GM19099 (cell line): Measurements from ENCODE around the gene IRAK1.

Source experiments
- POLR2A ChIP-seq: IDR thresholded peaks from 3 replicates; pipeline ENCODE4 v1.6.1; 2011; ENCODE audit warnings: low read depth; ENCODE audit not compliant: insufficient read length; ENCODE audit errors: extremely low read depth

IRAK1 gene

GRCh38 chrX:153974726-153975286 is 44.9 kb downstream of the IRAK1 start:
- no peak for TF ChIP-seq POLR2A

DNA sequence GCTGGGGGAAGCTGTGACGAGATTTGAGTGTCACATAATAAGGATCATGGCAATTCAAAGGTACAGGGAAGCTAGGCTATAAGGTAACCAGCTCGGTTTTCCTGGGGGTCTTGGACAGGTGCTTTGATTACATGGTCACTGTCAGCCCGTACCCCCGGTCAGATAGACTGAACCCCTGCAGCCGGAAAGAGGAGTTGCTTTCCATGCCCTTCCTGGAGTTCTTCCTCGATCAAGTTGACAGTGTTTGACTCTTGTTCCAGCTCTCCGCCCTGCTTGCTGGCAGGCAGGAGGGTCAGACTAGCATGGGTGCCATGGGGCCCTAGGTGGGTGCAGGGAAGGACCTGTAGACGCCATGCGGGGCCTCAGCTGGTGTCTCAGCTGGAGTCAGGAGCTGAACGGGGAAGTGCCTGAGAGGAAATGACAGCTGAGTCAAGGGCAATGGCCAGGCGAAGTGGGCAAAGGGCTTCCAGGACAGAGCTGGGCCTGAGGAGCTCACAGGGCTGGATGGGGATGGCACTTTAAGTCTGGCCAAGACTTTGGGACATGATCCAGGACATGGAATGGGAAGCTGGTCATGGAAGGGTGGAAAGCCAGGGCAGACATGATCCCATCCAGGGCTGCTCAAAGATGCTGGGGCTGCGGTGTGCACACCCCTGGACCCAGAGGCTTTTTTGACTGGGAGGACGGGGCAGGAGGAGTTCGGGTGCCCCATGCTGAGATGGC is 45.5 kb downstream of the IRAK1 start:
- no peak for TF ChIP-seq POLR2A

DNA sequence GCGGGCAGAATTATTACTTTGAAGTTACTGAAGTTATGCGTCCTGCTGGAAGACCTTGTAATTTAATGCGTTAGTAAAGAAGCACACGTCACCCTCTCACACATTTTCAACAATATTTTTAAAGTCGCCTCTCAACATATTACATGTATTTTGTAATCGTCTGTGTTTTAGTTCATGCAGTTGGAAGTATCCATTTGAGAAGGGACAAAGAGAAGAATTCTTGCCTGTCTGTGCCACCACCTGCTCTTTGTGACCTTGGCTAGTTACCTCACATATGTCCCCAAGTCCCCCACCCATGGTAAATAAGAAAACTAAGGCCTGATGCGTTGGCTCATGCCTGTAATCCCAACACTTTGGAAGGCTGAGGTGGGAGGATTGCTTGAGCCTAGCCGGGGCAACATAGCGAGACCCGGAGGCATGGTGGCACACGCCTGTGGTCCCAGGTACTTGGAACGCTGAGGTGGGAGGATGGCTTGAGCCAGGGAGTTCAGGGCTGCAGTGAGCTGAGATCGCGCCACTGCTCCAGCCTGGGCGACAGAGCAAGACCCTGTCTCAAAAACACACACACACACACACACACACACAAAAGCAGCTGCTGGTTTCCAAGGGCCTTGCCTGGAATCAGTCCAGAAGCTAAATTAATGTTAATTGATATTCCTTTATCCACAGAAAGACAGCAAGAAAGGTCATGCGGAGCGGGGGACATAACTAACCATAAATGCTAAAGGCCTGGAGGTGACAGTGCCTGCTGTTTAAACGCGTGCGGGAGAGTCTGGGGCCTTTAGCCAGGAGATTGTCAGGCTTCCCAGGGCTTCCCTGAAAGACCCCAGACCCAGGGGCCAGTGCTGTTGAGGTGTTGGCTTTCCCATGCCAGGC is 46.3 kb downstream of the IRAK1 start:
- no peak for TF ChIP-seq POLR2A

DNA sequence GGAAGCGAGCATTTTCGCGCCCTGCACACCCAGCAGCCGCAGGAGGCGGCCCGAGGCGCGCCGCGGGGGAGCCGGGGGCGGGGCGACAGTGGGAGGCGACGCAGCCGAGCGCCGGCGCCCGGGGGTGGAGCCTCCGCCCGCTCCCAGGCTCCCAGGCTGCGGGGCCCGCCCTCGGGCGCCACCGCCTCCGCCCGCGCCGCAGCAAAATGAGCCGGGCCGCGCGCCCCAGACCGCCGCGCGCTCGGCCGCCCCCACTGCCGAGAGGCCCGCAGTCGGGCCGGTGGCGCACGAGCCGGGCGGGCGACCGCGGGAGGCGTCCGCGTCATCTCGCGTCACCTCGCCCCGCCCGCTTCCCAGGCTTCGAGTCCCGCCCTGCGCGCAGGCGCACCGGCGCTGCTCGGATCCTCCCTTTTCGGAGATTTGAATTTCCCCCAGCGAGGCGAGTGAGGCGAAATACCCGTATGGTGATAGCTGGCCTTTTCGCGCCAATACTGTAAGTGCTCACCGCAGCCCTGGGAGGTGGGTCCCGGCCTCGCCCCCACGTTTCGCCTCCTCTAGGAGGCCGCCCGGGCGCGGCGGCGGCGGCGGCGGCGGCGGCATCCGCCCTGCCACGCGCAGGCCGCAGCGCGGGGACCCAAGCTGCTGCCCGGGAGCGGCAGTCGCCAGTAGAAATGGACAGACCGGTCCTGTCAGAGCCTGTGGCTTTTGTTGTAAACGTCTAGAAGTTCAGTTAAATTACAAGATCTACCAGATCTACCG is 47.2 kb downstream of the IRAK1 start, which contains the start of gene TMEM187:
Gene TMEM187 (plus strand): TSS at position 387 of the 759 bp plus-strand sequence. CDS start 9,309 bp downstream, outside the sequence.
- peak; percentile 67 for TF ChIP-seq POLR2A

GRCh38 chrX:153971450-153972367 is 48.0 kb downstream of the IRAK1 start, which contains the start of gene HCFC1:
Gene HCFC1, minus strand, starts transcription at chrX:153971818. Its CDS starts 978 bp downstream, at chrX:153970840.
- peak; percentile 64 for TF ChIP-seq POLR2A

- TF ChIP-seq POLR2A, result no peak
These were observed 48.6 kb downstream of the IRAK1 start for GRCh38 chrX:153971124-153971449.

DNA sequence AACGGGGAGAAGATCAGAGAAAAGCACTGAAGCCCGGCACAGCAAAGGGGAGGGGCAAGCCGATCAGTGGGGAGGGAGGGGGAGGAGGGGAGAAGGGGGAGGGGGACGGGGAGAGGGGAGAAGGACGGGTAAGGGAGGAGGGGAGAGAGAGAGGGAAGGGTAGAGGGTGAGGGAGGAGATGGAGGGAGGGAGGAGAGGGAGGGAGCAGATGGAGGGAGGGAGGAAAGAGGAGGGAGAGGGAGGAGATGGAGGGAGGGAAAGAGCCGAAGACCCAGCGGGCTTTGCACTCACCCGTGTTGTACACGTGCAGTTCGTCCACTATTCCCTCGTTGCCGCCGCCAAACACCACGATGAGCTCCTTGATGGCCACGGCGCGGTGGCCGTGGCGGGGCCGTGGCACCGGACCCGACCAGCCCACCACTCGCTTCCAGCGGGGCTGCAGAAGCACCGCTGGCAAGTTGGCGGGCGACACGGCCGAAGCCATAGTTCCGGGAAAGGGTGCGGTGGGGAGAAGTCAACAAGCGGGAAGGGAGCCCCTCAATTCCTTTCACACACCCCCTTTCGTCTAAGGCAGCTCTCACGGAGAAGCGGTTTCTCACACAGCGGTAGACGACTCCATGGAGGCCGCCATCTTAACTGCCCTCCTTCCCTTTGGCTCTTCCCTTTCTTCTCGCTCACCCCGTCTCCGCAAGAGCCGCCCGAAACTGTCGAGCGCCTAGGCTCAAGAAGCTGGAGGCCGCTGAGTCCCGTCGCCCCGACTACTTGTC is 49.2 kb downstream of the IRAK1 start:
- TF ChIP-seq POLR2A, result no peak

- no peak for TF ChIP-seq POLR2A
These were observed 49.8 kb downstream of the IRAK1 start for GRCh38 chrX:153969904-153970356.

- no peak for TF ChIP-seq POLR2A
These were observed 50.4 kb downstream of the IRAK1 start for GRCh38 chrX:153969125-153969903.

DNA sequence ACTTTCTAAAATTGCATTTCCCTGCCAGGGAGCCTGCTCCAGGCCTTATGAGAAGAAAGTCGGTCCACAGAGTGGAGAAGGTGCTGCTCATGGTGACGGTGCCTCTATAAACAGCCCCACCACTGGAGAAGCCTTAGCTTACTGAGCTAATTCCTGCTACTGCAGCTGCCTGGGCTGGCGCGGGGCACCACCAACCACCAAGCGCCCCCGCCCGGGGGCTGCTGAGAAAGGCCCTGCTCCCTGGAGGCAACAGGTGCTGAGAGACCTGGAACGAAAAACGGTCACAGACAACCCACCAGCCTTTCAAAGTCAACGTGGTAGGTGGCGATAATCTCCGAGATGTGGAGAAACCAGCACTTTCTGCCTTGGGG is 51.0 kb downstream of the IRAK1 start:
- TF ChIP-seq POLR2A, result no peak

DNA sequence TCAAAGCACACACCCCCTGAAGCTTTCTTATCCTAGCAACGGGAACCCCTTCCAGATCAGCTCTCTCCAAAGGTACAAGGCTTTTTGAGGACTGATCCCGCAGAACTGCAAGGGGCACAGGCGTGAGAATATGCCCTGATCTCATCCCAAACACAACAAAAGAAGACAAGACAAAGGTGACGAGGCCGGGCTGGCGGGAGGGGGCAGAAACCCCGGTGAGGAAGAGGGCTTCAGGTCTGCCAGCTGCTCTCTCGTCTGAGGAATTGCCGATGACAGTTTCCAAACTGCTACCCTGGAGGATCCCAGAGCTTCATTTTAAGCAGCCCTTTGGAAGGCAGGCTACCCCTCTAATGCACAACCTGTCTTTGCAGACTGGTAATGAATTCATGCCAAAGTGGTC is 51.4 kb downstream of the IRAK1 start:
- no peak for TF ChIP-seq POLR2A

DNA sequence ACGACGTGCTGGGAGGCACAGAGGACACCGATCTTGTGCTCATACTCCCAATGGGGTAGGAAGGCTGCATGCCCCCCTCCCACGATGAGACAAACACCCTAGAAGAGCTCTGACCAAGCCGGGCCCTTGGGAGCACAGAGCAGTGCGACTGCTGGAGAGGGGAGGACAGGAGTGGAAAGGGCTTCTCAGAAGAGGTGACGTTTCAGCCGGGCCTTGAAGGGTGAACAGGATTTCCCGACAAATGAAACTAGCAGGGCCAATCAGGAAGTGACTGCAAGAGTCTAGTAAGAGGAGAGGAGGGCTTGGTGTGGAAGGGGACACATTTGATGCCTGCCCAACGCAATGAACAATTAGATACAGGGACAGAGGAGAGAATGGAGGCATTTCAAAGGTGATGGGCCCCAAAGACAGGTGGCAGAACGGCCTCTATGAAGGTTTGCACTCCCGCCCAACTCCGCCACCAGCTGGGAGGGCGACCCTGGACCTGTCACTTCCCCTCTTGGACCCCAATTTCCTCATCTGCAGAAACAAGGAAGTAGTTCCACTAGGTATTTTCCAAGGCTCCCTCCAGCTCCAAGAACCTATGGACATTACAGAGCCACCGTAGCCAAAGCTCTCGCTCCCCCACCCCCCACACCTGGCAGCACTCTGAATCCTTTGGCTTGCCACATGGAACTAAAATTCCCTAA is 52.0 kb downstream of the IRAK1 start:
- no peak for TF ChIP-seq POLR2A
